HG03378 (cell line): ENCODE measurements around the gene KMT2A.
"Not testable (repeated sequence)": the region's sequence is repeated elsewhere in the genome, so short reads cannot be mapped to it uniquely, and the experiment has no call there.

Experiments
- ATAC-seq: cut with Tn5 transposase; IDR thresholded peaks from one replicate; pipeline ENCODE4 v1.9.1; 2021; ENCODE audit warnings: mild to moderate bottlenecking, moderate library complexity; ENCODE audit not compliant: unreplicated experiment

KMT2A gene

GRCh38 chr11:118532091-118532490, 95.8 kb downstream of the KMT2A start:
- ATAC-seq: no peak

DNA sequence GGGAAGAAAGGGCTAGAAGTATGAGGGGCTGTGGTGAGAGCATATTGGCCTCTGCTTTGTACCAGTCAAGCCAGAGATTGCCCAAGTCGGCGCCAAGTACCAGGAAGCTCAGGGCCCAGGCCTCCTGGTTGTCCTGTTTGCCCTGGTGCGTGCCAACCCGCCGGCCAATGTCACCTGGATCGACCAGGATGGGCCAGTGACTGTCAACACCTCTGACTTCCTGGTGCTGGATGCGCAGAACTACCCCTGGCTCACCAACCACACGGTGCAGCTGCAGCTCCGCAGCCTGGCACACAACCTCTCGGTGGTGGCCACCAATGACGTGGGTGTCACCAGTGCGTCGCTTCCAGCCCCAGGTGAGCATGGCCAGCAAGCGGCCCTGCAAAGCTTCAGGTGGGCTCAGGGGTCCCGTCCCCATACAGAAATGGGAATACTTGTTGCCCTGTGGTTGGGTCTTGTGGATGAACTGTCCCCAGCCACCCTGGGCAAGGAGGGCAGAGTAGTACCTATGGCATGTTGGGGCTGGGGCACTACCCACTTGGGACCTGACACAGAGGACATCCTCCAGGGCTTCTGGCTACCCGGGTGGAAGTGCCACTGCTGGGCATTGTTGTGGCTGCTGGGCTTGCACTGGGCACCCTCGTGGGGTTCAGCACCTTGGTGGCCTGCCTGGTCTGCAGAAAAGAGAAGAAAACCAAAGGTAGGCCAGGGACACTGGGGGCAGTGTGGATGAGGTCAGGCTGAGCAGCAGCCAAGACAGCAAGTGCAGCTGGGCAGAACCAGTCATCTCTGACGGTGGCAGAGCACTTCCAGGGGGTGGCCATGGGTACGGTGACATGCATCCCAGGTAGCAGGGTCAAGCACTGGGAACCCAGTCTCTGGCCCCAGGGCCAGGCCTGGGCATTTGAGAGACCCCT, 96.8 kb downstream of the KMT2A start:
- no peak for ATAC-seq

GRCh38 chr11:118533769-118534729, 97.8 kb downstream of the KMT2A start:
- no peak for ATAC-seq

DNA sequence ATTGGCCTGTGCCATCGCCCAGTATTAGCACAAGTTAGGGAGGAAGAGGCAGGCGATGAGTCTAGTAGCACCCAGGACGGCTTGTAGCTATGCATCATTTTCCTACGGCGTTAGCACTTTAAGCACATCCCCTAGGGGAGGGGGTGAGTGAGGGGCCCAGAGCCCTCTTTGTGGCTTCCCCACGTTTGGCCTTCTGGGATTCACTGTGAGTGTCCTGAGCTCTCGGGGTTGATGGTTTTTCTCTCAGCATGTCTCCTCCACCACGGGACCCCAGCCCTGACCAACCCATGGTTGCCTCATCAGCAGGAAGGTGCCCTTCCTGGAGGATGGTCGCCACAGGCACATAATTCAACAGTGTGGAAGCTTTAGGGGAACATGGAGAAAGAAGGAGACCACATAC, 99.0 kb downstream of the KMT2A start:
- no peak for ATAC-seq

DNA sequence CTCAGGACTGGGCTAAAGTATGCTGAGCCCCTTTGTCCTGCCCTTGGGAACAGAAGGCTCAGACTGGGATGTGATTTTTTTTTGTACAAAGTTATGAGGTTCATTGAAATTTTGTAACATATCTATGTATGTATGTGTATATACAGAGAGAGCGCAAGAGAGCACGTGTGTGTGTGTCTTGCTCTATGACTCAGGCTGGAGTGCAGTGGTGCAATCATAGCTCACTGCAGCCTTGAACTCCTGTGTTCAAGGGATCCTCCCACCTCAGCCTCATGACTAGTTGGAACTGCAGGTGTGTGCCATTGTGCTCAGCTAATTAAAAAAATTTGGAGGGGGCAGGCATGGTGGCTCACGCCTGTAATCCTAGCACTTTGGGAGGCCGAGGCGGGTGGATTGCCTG, 100.4 kb downstream of the KMT2A start:
- ATAC-seq: no peak

GRCh38 chr11:118537409-118537980, 101.2 kb downstream of the KMT2A start:
- ATAC-seq: no peak

- ATAC-seq: no peak
Observed at GRCh38 chr11:118544010-118544646, 107.8 kb downstream of the KMT2A start.

- ATAC-seq: no peak
Observed at GRCh38 chr11:118544647-118545010, 108.3 kb downstream of the KMT2A start.

DNA sequence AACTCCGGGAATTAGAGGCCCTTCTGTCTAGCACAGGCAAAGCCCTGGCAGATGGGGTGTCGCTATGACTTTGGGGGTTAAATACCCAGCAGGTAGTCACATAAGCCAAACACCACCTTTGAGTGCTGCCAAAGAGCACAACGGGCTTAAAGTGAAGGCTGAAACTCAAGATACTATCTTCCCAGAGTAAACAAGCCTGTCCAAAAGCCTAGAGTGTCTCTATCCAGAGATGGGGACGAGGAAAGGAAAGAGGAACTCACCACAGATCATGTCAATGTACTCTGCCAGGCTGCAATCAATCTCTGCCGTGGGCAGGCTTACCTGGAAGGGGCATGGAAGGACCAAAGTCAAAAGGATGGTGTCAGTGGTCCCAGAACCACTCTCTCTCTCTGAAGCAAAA, 109.2 kb downstream of the KMT2A start:
- no peak for ATAC-seq

GRCh38 chr11:118547132-118547531, 110.8 kb downstream of the KMT2A start:
- ATAC-seq: no peak

DNA sequence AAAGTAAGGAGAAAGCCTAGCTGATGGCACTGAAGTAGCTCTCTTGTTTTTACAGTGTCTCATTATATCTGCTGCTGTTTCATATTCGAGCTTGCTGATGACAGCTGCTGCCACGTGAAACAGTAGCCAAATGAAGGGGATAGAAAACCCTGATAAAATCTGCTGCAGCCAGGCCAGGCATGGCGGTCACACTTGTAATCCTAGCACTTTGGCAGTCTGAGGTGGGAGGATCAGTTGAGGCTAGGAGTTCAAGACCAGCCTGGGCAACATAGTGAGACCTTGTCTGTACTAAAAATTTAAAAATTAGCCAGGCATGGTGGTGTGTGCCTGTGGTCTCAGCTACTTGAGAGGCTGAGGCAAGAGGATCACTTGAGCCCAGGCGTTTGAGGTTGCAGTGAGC, 116.0 kb downstream of the KMT2A start:
- ATAC-seq: no peak

- ATAC-seq: no peak
Observed at GRCh38 chr11:118560806-118561205, 124.5 kb downstream of the KMT2A start.

- no peak for ATAC-seq
Observed at GRCh38 chr11:118565051-118565450, 128.8 kb downstream of the KMT2A start.

- no peak for ATAC-seq
Observed at GRCh38 chr11:118569670-118570069, 133.4 kb downstream of the KMT2A start.

DNA sequence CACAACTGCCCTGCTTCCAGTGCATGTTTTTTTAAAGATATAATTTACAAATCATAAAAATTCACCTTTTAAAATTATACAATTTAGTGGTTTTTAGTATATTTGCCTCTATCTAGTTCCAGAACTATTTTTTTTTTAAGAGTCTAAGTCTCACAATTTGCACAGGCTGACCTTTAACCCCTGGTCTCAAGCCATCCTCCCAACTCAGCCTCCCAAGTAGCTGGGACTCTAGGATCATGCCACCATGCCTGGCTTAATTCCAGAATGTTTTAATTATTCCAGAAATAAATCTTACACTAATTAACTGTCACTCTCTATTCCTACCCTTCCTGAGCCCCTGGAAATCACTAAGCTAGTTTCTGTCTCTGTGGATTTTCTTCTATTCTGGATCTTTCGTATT, 134.5 kb downstream of the KMT2A start:
- no peak for ATAC-seq

DNA sequence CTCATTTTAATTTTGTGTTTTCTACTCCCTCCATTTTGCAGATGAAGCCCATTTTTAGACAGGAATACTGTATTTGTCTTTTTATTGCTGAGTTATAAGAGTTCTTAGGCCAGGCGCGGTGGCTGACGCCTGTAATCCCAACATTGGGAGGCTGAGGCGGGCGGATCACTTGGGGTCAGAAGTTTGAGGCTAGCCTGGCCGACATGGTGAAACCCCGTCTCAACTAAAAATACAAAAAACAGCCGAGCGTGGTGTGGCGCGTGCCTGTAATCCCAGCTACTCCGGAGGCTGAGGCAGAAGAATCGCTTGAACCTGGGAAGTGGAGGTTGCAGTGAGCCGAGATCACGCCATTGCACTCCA, 135.4 kb downstream of the KMT2A start:
- ATAC-seq: not testable (repeated sequence)

- peak; percentile 48 for ATAC-seq
Observed at GRCh38 chr11:118572061-118572980, 136.0 kb downstream of the KMT2A start, which contains the start of gene ARCN1. ARCN1 (plus strand) TSS chr11:118572409; CDS start chr11:118572548, 139 bp downstream.

- peak; percentile 25 for ATAC-seq
Observed at GRCh38 chr11:118572981-118573550, 136.8 kb downstream of the KMT2A start.

- no peak for ATAC-seq
Observed at GRCh38 chr11:118574636-118575035, 138.3 kb downstream of the KMT2A start.
